H9 (cell line): Measurements from ENCODE around the gene KAT6B. TPM values are rescaled to one million over a fixed set of nuclear protein-coding genes. Genes with fewer than 3 reads are reported as not detected.

Source experiments
- DNase-seq: peaks from one replicate; pipeline ENCODE4 v3.0.0-alpha.2; 2017
- H2AFZ ChIP-seq: one replicate; pipeline ENCODE4 v1.6.1; 2013; ENCODE audit warnings: mild to moderate bottlenecking, low read length, control low read depth, moderate library complexity
- H2AK5ac ChIP-seq: 2 replicates; pipeline ENCODE4 v1.6.1; 2013; ENCODE audit warnings: low read length, control low read depth, mixed read lengths; ENCODE audit not compliant: insufficient read length
- H2BK120ac ChIP-seq: one replicate; pipeline ENCODE4 v1.6.1; 2013; ENCODE audit warnings: low read depth, mild to moderate bottlenecking, low read length, control low read depth, inconsistent platforms; ENCODE audit not compliant: poor library complexity, severe bottlenecking
- H2BK12ac ChIP-seq: 2 replicates; pipeline ENCODE4 v1.6.1; 2013; ENCODE audit warnings: low read length, control low read depth, mixed read lengths, low read depth; ENCODE audit not compliant: insufficient read length
- H2BK15ac ChIP-seq: 2 replicates; pipeline ENCODE4 v1.6.1; 2013; ENCODE audit warnings: low read depth, low read length, control low read depth
- H2BK20ac ChIP-seq: one replicate; pipeline ENCODE4 v1.6.1; 2013; ENCODE audit warnings: low read depth, mild to moderate bottlenecking, low read length, control low read depth, inconsistent platforms; ENCODE audit not compliant: poor library complexity, severe bottlenecking
- H2BK5ac ChIP-seq: 2 replicates; pipeline ENCODE4 v1.6.1; 2013; ENCODE audit warnings: low read length, control low read depth, mixed read lengths; ENCODE audit not compliant: insufficient read length
- H3K14ac ChIP-seq: 2 replicates; pipeline ENCODE4 v1.6.1; 2013; ENCODE audit warnings: low read length, control low read depth; ENCODE audit not compliant: insufficient read depth
- H3K18ac ChIP-seq: 2 replicates; pipeline ENCODE4 v1.6.1; 2013; ENCODE audit warnings: low read depth, mild to moderate bottlenecking, mixed read lengths, low read length, control low read depth; ENCODE audit not compliant: insufficient read length
- H3K23ac ChIP-seq: 2 replicates; pipeline ENCODE4 v1.6.1; 2013; ENCODE audit warnings: low read length, control low read depth, mixed read lengths, low read depth; ENCODE audit not compliant: insufficient read length
- H3K23me2 ChIP-seq: 2 replicates; pipeline ENCODE4 v1.6.1; 2013; ENCODE audit warnings: low read depth, mild to moderate bottlenecking, mixed read lengths, low read length, control low read depth; ENCODE audit not compliant: insufficient read length, poor library complexity, severe bottlenecking
- H3K27ac ChIP-seq: 2 replicates; pipeline ENCODE4 v1.5.1; 2013; ENCODE audit warnings: low read length, control low read depth, mixed read lengths, low read depth; ENCODE audit not compliant: insufficient read length
- H3K27me3 ChIP-seq: 2 replicates; pipeline ENCODE4 v1.6.1; 2013; ENCODE audit warnings: low read length, control low read depth, inconsistent platforms; ENCODE audit not compliant: insufficient read depth
- H3K4ac ChIP-seq: 2 replicates; pipeline ENCODE4 v1.6.1; 2013; ENCODE audit warnings: low read depth, mild to moderate bottlenecking, control low read depth, inconsistent platforms, low read length, moderate library complexity
- H3K4me1 ChIP-seq: 2 replicates; pipeline ENCODE4 v1.6.1; 2013; ENCODE audit warnings: low read length, control low read depth, inconsistent platforms; ENCODE audit not compliant: insufficient read depth
- H3K4me2 ChIP-seq: 2 replicates; pipeline ENCODE4 v1.6.1; 2013; ENCODE audit warnings: low read length, control low read depth, mixed read lengths; ENCODE audit not compliant: insufficient read length, insufficient read depth
- H3K56ac ChIP-seq: 2 replicates; pipeline ENCODE4 v1.6.1; 2013; ENCODE audit warnings: low read depth, mild to moderate bottlenecking, mixed read lengths, low read length, control low read depth; ENCODE audit not compliant: insufficient read length
- H3K79me1 ChIP-seq: 2 replicates; pipeline ENCODE4 v1.6.1; 2013; ENCODE audit warnings: low read depth, mild to moderate bottlenecking, moderate library complexity, low read length, control low read depth, inconsistent platforms; ENCODE audit not compliant: insufficient read depth, poor library complexity, severe bottlenecking
- H3K79me2 ChIP-seq: 2 replicates; pipeline ENCODE4 v1.6.1; 2013; ENCODE audit warnings: low read length, control low read depth, inconsistent platforms; ENCODE audit not compliant: insufficient read depth
- H3K9ac ChIP-seq: 2 replicates; pipeline ENCODE4 v1.6.1; 2013; ENCODE audit warnings: low read length, control low read depth, mixed read lengths; ENCODE audit not compliant: insufficient read length; ENCODE audit errors: extremely low read depth
- H3K9me3 ChIP-seq: one replicate; pipeline ENCODE4 v1.6.1; 2013; ENCODE audit warnings: low read depth, low read length, inconsistent platforms; ENCODE audit not compliant: control insufficient read depth
- H3T11ph ChIP-seq: one replicate; pipeline ENCODE4 v1.6.1; 2013; ENCODE audit warnings: mild to moderate bottlenecking, low read length, control low read depth, inconsistent platforms
- H4K20me1 ChIP-seq: one replicate; pipeline ENCODE4 v1.6.1; 2013; ENCODE audit not compliant: control insufficient read depth, insufficient read length, insufficient read depth
- H4K5ac ChIP-seq: 2 replicates; pipeline ENCODE4 v1.6.1; 2013; ENCODE audit warnings: low read depth, mild to moderate bottlenecking, mixed read lengths, low read length, control low read depth; ENCODE audit not compliant: insufficient read length
- H4K8ac ChIP-seq: replicated peaks from 2 replicates; pipeline ENCODE4 v1.6.1; 2013; ENCODE audit warnings: low read length, control low read depth, mixed read lengths, low read depth; ENCODE audit not compliant: insufficient read length
- H4K91ac ChIP-seq: 2 replicates; pipeline ENCODE4 v1.6.1; 2013; ENCODE audit warnings: low read depth, mild to moderate bottlenecking, moderate library complexity, mixed read lengths, low read length, control low read depth; ENCODE audit not compliant: insufficient read length
- H3K27ac Mint-ChIP-seq, 3 experiments: 2 replicates in 2 of 3; 3 replicates in 1 of 3; pipeline ENCODE4 v1.8.0; 2020 to 2021; ENCODE audit warnings: mixed read lengths in 3 of 3, mild to moderate bottlenecking in 1 of 3, moderate library complexity in 1 of 3
- H3K27me3 Mint-ChIP-seq: 2 replicates; pipeline ENCODE4 v1.8.0; 2021; ENCODE audit warnings: low read depth, mild to moderate bottlenecking, moderate library complexity, mixed read lengths
- H3K36me3 Mint-ChIP-seq, 3 experiments: 2 replicates in 2 of 3; 3 replicates in 1 of 3; pipeline ENCODE4 v1.8.0; 2020 to 2021; ENCODE audit warnings: low read depth in 3 of 3, mixed read lengths in 3 of 3; ENCODE audit not compliant: insufficient read depth in 1 of 3
- H3K4me1 Mint-ChIP-seq, 2 experiments: 2 replicates each; pipeline ENCODE4 v1.8.0; 2020; ENCODE audit warnings: mixed read lengths in 2 of 2
- H3K4me3 Mint-ChIP-seq, 2 experiments: 2 replicates in 1 of 2; 3 replicates in 1 of 2; pipeline ENCODE4 v1.8.0; 2020 to 2021; ENCODE audit warnings: mild to moderate bottlenecking in 2 of 2, mixed read lengths in 2 of 2, moderate library complexity in 1 of 2
- H3K9me3 Mint-ChIP-seq, 2 experiments: 2 replicates in 1 of 2; 3 replicates in 1 of 2; pipeline ENCODE4 v1.8.0; 2020; ENCODE audit warnings: mild to moderate bottlenecking in 2 of 2, mixed read lengths in 2 of 2, moderate library complexity in 1 of 2
- CTCF ChIP-seq: fragments of 200-600 bp; sonication (generic); conservative IDR thresholded peaks from 3 replicates; pipeline ENCODE4 v1.8.0; 2021; ENCODE audit warnings: antibody characterized with exemption, mild to moderate bottlenecking
- WGBS: extraction: QIAGEN DNeasy Blood & Tissue Kit; methylation state at CpG from one replicate; pipeline ENCODE4 v1.1.7; 2013; ENCODE audit warnings: missing lambda C conversion rate, low lambda C conversion rate, mixed read lengths; ENCODE audit not compliant: insufficient read length; ENCODE audit errors: extremely low coverage; 5-methylcytosine and 5-hydroxymethylcytosine counted together
- total RNA-seq: library from RNA; stranded (reverse); gene quantifications from 2 replicates; pipeline ENCODE4 v1.2.1, GENCODE V29; 2021

The KAT6B gene
- total RNA-seq, 1 experiment from 2014 or later, result 34.2 TPM

GRCh38 chr10:74936577-74937265 lies 110.3 kb downstream of the KAT6B start:
- no peaks in the 10 kb centered on the region for H4K20me1 ChIP-seq

More at GRCh38 chr10:74936577-74937265, 110.3 kb downstream of the KAT6B start:
- no peak for DNase-seq
- H4K8ac ChIP-seq, result no peak overlapping the region
- no peak overlapping the region for H2AK5ac ChIP-seq
- WGBS, result no CpG with 5 or more reads among the region's 6 CpGs
- no peak overlapping the region for H3K56ac ChIP-seq
- Mint-ChIP-seq H3K9me3 (no peaks in the 10 kb centered on the region), H3K36me3 (no peaks in the 10 kb centered on the region), H3K27ac (no peak overlapping the region), H3K27me3 (no peaks in the 10 kb centered on the region), H3K4me3 (no peak overlapping the region), H3K4me1 (peaks cover 19 to 34% of the 10 kb centered on the region in 2 experiments)
- H2BK12ac ChIP-seq, result no peak overlapping the region
- H3K9me3 ChIP-seq, result no peaks in the 10 kb centered on the region
- H2BK5ac ChIP-seq, result no peak overlapping the region
- no peak overlapping the region for H3T11ph ChIP-seq
- H4K91ac ChIP-seq, result no peak overlapping the region
- no peak overlapping the region for H3K14ac ChIP-seq
- no peak overlapping the region for H3K4ac ChIP-seq
- no peaks in the 10 kb centered on the region for H3K79me2 ChIP-seq
- H3K18ac ChIP-seq, result no peak overlapping the region
- H3K79me1 ChIP-seq, result peaks cover 2% of the 10 kb centered on the region
- H2AFZ ChIP-seq, result no peak overlapping the region
- peaks cover 2% of the 10 kb centered on the region; the same call in 1 of the 2 replicates for H3K4me1 ChIP-seq
- no peaks in the 10 kb centered on the region for H3K23me2 ChIP-seq
- no peak for TF ChIP-seq CTCF
- no peak overlapping the region for H3K9ac ChIP-seq
- H3K23ac ChIP-seq, result no peak overlapping the region
- H2BK120ac ChIP-seq, result no peak overlapping the region
- no peak overlapping the region for H2BK15ac ChIP-seq
- H4K5ac ChIP-seq, result no peak overlapping the region
- H3K27ac ChIP-seq, result no peak overlapping the region
- no peaks in the 10 kb centered on the region for H3K27me3 ChIP-seq
- no peak overlapping the region for H2BK20ac ChIP-seq
- H3K4me2 ChIP-seq, result no peak overlapping the region
